Putamen (tissue), 1 donor: ENCODE measurements around the gene ZNF668.

Experiments used
- DNase-seq: peaks from one replicate; pipeline ENCODE4 v3.0.0-alpha.2; 2016; ENCODE audit warnings: low spot score

ZNF668 gene

DNA sequence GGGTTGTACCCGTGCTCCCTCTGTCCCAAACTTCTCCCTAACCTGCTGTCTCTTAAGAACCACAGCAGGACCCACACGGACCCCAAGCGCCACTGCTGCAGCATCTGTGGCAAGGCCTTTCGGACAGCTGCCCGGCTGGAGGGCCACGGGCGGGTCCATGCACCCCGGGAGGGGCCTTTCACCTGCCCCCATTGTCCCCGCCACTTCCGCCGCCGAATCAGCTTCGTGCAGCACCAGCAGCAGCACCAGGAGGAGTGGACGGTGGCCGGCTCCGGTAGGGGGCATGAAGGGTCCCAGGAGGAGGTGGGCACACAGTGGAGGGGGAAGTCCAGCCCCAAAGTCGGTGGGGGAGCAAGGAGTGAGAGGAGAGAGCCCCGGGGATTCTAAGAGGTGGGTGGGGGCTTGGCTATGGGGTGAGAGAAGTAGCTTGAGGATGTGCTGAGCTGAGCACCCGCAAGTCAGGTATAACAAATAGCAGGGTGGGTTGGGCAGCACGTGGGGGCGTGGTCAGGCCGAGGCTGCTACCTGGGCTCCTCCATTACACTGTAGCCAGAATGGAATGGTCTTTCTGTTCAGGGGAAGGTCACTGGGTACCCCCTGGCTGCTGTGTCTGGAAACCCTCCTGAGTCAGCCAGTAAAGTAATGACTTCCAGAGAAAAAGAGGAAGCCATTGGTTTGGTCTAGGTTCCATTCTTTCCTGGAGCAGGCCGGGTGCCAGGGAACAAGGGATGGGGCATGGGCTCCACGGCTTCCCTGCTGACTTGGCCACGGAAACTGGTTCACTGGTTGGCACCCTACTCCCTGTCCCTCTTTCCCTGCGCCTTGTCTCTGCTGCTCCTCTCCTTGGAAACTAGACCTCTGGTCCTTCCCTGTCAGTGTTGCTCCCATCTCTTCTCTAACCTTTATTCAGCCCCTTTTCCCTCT lies 7.7 kb upstream of the ZNF668 start:
- DNase-seq: no peak

DNA sequence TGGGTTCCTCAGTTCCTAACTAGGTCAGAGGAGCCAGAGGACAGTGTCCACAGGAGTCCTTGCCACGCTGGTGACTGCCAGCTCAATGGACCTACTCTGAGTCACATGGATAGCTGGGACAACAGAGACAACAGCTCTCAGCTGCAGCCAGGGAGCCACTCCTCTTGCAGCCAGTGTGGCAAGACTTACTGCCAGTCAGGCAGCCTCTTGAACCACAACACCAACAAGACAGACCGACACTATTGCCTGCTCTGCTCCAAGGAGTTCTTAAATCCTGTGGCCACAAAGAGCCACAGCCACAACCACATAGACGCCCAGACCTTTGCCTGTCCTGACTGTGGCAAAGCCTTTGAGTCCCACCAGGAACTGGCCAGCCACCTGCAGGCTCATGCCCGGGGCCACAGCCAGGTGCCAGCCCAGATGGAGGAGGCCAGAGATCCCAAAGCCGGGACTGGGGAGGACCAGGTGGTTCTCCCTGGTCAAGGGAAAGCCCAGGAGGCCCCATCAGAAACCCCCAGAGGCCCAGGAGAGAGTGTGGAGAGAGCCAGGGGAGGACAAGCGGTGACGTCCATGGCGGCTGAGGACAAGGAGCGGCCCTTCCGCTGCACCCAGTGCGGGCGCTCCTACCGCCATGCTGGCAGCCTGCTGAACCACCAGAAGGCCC lies 6.8 kb upstream of the ZNF668 start:
- no peak for DNase-seq

DNA sequence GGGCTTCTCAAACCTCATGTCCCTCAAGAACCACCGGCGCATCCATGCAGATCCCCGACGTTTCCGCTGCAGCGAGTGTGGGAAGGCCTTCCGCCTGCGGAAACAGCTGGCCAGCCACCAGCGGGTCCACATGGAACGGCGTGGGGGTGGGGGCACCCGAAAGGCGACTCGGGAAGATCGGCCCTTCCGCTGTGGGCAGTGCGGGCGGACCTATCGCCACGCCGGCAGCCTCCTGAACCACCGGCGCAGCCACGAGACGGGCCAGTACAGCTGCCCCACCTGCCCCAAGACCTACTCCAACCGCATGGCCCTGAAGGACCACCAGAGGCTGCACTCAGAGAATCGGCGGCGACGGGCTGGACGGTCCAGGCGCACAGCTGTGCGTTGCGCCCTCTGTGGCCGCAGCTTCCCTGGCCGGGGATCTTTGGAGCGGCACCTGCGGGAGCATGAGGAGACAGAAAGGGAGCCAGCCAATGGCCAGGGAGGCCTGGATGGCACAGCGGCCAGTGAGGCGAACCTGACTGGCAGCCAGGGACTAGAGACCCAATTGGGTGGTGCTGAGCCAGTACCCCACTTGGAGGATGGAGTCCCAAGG lies 6.1 kb upstream of the ZNF668 start:
- DNase-seq: no peak

GRCh38 chr16:31079342-31079944 lies 5.4 kb upstream of the ZNF668 start:
- DNase-seq: no peak

DNA sequence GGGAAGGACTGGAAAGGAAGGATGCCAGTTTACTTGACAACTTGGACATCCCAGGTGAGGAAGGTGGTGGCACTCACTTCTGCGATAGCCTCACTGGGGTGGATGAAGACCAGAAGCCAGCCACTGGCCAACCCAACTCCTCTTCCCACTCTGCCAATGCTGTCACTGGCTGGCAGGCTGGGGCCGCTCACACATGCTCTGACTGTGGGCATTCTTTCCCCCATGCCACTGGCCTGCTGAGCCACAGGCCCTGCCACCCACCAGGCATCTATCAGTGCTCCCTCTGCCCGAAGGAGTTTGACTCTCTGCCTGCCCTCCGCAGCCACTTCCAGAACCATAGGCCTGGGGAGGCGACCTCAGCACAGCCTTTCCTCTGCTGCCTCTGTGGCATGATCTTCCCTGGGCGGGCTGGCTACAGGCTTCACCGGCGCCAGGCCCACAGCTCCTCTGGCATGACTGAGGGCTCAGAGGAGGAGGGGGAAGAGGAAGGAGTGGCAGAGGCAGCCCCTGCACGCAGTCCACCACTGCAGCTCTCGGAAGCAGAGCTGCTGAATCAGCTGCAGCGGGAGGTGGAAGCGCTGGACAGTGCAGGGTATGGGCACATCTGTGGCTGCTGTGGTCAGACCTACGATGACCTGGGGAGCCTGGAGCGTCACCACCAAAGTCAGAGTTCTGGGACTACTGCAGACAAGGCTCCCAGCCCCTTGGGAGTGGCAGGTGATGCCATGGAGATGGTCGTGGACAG lies 4.7 kb upstream of the ZNF668 start:
- DNase-seq: no peak

DNA sequence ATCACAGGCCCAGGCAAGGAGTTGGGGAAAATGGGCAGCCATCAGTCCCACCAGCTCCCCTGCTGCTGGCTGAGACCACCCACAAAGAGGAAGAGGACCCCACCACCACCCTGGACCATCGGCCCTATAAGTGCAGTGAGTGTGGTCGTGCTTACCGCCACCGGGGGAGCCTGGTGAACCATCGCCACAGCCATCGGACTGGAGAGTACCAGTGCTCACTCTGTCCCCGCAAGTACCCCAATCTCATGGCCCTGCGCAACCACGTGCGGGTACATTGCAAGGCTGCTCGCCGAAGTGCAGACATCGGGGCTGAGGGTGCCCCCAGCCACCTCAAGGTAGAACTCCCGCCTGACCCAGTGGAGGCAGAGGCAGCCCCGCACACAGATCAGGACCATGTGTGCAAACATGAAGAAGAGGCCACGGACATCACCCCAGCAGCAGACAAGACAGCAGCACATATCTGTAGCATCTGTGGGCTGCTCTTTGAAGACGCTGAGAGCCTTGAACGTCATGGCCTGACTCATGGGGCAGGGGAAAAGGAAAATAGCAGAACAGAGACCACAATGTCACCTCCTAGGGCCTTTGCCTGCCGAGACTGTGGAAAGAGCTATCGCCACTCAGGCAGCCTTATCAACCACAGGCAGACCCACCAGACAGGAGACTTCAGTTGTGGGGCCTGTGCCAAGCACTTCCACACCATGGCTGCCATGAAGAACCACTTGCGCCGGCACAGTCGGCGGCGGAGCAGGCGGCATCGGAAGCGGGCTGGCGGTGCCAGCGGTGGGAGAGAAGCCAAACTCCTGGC lies 3.8 kb upstream of the ZNF668 start:
- DNase-seq: no peak

DNA sequence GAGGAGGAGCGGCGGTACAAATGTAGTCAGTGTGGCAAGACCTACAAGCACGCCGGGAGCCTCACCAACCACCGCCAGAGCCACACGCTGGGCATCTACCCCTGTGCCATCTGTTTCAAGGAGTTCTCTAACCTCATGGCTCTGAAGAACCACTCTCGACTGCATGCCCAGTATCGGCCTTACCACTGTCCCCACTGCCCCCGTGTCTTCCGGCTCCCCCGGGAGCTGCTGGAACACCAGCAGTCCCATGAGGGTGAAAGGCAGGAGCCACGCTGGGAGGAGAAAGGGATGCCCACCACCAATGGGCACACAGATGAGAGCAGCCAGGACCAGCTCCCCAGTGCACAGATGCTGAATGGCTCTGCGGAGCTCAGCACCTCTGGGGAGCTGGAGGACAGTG lies 3.0 kb upstream of the ZNF668 start:
- no peak for DNase-seq

- DNase-seq: no peak
Measured at GRCh38 chr16:31076319-31076718, 2.3 kb upstream of the ZNF668 start.

GRCh38 chr16:31074814-31075183 lies 759 bp upstream of the ZNF668 start:
- no peak for DNase-seq

GRCh38 chr16:31073142-31073969 lies 684 bp downstream of the ZNF668 start:
- DNase-seq: peak; percentile 90

GRCh38 chr16:31072540-31073141 lies 1.4 kb downstream of the ZNF668 start:
- no peak for DNase-seq

DNA sequence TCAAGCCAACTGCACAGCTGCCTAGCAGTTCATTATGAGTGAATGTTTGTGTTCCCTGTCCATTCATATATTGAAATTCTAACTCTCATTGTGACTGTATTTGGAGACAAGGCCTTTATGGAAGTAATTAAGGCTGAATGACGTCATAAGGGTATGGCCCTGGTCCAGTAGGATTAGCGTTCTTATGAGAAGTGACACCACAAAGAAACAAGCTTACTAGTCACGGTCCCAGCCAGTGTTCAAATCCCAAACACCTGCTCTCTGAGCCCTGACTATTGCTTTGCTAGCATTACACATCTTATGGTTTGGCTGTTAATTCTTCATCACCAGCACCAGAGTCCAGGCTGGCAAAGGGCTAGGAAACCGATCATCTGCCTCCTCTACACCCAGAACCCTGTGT lies 2.2 kb downstream of the ZNF668 start:
- no peak for DNase-seq

- DNase-seq: no peak
Measured at GRCh38 chr16:31067342-31067741, 6.7 kb downstream of the ZNF668 start.

- no peak for DNase-seq
Measured at GRCh38 chr16:31064882-31065461, 9.1 kb downstream of the ZNF668 start.

GRCh38 chr16:31063843-31064611 lies 10.0 kb downstream of the ZNF668 start:
- no peak for DNase-seq

- DNase-seq: no peak
Measured at GRCh38 chr16:31063495-31063842, 10.6 kb downstream of the ZNF668 start.

DNA sequence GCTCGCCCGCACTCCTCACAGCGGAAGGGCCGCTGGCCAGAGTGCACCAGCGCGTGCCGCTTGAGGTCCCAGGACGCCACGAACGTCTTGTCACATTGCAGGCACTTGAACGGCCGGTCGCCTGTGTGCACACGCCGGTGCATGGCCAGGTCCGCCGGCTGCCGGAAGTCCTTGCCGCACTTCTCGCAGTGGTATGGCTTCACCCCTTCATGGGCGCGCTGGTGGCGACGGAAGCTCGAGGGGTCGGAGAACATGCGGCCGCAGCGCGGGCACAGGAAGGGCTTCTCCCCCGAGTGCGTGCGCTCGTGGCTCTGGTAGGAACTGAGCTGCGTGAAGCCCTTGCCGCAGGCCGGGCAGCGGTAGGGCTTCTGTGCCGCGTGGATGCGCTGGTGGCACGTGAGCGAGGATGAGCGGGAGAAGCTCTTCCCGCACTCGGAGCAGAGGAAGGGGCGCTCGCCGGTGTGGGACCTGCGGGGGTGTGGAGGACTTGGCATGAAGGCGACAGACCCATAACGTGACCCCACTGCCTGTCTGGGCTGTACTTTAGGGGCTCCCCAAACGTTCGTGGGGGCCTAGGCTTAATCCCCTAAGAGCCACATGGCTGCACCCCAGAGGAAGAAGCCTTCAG lies 12.1 kb downstream of the ZNF668 start:
- DNase-seq: no peak

GRCh38 chr16:31061126-31061812 lies 12.8 kb downstream of the ZNF668 start:
- DNase-seq: no peak
